Prostate gland (tissue), 2 donors: ENCODE results near the gene ADAM10. TPM values are rescaled to one million over a fixed set of nuclear protein-coding genes. Genes with fewer than 3 reads are reported as not detected.

ENCODE experiments used
- DNase-seq: peaks from one replicate; pipeline ENCODE4 v3.0.0-alpha.2; 2019; ENCODE audit warnings: low spot score
- H3K27ac ChIP-seq, 2 donors: fragments of 200-600 bp; sonication (generic); 2 replicates each; pipeline ENCODE4 v1.5.1; 2017 to 2019
- H3K27me3 ChIP-seq: fragments of 200-600 bp; sonication (generic); replicated peaks from 2 replicates; pipeline ENCODE4 v1.5.1; 2019; ENCODE audit not compliant: insufficient read depth
- H3K36me3 ChIP-seq, 2 donors: fragments of 200-600 bp; sonication (generic); 1 replicate in 1 of 2; 2 replicates in 1 of 2; pipeline versions ENCODE4 v1.5.1 to v1.8.1; 2017 to 2019
- H3K4me1 ChIP-seq: fragments of 200-600 bp; sonication (generic); replicated peaks from 2 replicates; pipeline ENCODE4 v1.5.1; 2019
- H3K4me3 ChIP-seq, 2 donors: fragments of 200-600 bp; sonication (generic); 2 replicates each; pipeline ENCODE4 v1.5.1; 2017 to 2019
- H3K9me3 ChIP-seq: fragments of 200-600 bp; sonication (generic); 2 replicates; pipeline ENCODE4 v1.5.1; 2017
- POLR2A ChIP-seq: fragments of 450-650 bp; IDR thresholded peaks from one replicate; pipeline ENCODE4 v1.6.1; 2016; ENCODE audit warnings: antibody characterized with exemption, mild to moderate bottlenecking
- POLR2AphosphoS5 ChIP-seq: sonication (generic); formaldehyde crosslinking; IDR thresholded peaks from one replicate; pipeline ENCODE4 v1.6.1; 2017; ENCODE audit warnings: antibody characterized with exemption
- WGBS: methylation state at CpG from one replicate; pipeline ENCODE4 v1.1.5; 2018; 5-methylcytosine and 5-hydroxymethylcytosine counted together
- intact Hi-C: fragments of 100-400 bp; cut with DNase I; formaldehyde crosslinking; loops from one replicate; pipeline ENCODE4 v1.14.2; 2022
- total RNA-seq, 2 donors: library from RNA; depleted of rRNA; stranded (reverse); fragments of >200 nt; gene quantifications; one replicate each; pipeline ENCODE4 v1.1.0, GENCODE V29; 2016
- TF ChIP-seq, protein P1 (sequence below), 4 experiments: fragments of 200-600 bp in 2 of 4; fragments of 450-650 bp in 2 of 4; sonication (generic) in 2 of 4; IDR thresholded peaks; 1 replicate in 3 of 4; 2 replicates in 1 of 4; pipeline ENCODE4 v1.5.1; 2016 to 2019; ENCODE audit warnings: antibody characterized with exemption in 4 of 4, mild to moderate bottlenecking in 2 of 4, moderate library complexity in 2 of 4

Gene ADAM10
- total RNA-seq, 2 donors from 2014 or later = 74.4 to 95.0 TPM

GRCh38 chr15:58760385-58761009, 11.0 kb upstream of the ADAM10 start:
- H3K36me3 ChIP-seq = no peaks in the 10 kb centered on the region
- no peak overlapping the region for H3K27ac ChIP-seq
- WGBS = 87% methylated on average over 7 of the region's 7 CpGs
- intact Hi-C loops = no loop called here
- TF ChIP-seq POLR2AphosphoS5 = no peak
- TF ChIP-seq, protein P1, sequence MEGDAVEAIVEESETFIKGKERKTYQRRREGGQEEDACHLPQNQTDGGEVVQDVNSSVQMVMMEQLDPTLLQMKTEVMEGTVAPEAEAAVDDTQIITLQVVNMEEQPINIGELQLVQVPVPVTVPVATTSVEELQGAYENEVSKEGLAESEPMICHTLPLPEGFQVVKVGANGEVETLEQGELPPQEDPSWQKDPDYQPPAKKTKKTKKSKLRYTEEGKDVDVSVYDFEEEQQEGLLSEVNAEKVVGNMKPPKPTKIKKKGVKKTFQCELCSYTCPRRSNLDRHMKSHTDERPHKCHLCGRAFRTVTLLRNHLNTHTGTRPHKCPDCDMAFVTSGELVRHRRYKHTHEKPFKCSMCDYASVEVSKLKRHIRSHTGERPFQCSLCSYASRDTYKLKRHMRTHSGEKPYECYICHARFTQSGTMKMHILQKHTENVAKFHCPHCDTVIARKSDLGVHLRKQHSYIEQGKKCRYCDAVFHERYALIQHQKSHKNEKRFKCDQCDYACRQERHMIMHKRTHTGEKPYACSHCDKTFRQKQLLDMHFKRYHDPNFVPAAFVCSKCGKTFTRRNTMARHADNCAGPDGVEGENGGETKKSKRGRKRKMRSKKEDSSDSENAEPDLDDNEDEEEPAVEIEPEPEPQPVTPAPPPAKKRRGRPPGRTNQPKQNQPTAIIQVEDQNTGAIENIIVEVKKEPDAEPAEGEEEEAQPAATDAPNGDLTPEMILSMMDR (IDR thresholded peaks at IDR 0.05) = no peak
- TF ChIP-seq POLR2A = no peak
- DNase-seq = no peak
- H3K9me3 ChIP-seq = no peaks in the 10 kb centered on the region
- no peak overlapping the region for H3K4me3 ChIP-seq
- H3K27me3 ChIP-seq = no peaks in the 10 kb centered on the region
- no peaks in the 10 kb centered on the region for H3K4me1 ChIP-seq

DNA sequence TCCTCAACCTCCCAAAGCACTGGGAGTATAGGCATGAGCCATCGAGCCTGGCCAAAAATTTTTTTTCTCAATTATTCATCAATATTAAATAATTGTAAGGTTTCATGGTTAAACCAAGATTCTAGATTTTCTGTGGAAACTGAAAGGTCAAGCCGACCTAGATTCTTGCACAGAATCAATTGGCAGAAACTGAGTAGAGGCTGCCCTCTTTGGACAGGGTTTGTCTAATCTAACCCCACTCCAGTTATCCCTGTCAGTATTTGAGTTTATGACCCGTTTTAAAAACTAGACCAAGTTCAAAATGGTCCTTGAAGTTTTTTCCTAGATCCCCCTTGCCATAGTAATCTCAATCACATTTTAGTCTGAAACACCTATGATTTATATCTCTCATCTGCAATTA, 8.6 kb upstream of the ADAM10 start:
- no peaks in the 10 kb centered on the region for H3K4me1 ChIP-seq
- H3K36me3 ChIP-seq = no peaks in the 10 kb centered on the region
- H3K4me3 ChIP-seq = no peak overlapping the region
- DNase-seq = no peak
- H3K9me3 ChIP-seq = no peaks in the 10 kb centered on the region
- H3K27ac ChIP-seq = no peak overlapping the region
- WGBS = 34% methylated on average over 3 of the region's 3 CpGs
- intact Hi-C loops = loop anchor here (5.0 kb wide), 1 partner anchor 531 kb away; no protein-coding TSS in a partner anchor
- no peaks in the 10 kb centered on the region for H3K27me3 ChIP-seq
- TF ChIP-seq POLR2AphosphoS5 = no peak
- TF ChIP-seq, protein P1 (IDR thresholded peaks at IDR 0.05) = peak in 2 of 4 experiments; percentile 8 to 20

DNA sequence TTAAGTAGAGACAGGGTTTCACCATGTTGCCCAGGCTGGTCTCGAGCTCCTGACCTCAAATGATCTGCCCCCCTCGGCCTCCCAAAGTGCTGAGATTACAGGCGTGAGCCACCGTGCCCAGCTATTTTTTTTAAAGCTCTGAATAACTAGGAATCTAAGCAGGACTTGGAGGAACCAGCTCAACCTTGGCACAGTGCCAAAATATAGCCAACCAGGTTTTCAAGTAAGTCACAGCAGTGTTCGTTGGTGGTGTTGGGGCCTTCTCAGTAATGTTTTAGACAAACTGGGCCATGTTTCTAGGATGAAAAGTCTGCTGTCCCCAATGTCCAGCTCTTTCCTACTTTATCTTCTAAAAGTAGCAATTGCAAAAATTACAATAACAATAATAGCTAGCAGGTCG, 6.4 kb upstream of the ADAM10 start:
- Histone ChIP-seq H3K27ac (no peak overlapping the region), H3K27me3 (no peaks in the 10 kb centered on the region), H3K36me3 (no peaks in the 10 kb centered on the region), H3K4me1 (no peaks in the 10 kb centered on the region), H3K4me3 (no peak overlapping the region), H3K9me3 (no peaks in the 10 kb centered on the region)
- intact Hi-C loops = loop anchor here (5.0 kb wide), 1 partner anchor 529 kb away; no protein-coding TSS in a partner anchor
- WGBS = 61% methylated on average over 6 of the region's 6 CpGs
- DNase-seq = no peak
- no peak for TF ChIP-seq POLR2A
- TF ChIP-seq POLR2AphosphoS5 = no peak
- TF ChIP-seq, protein P1 (IDR thresholded peaks at IDR 0.05) = no peak

DNA sequence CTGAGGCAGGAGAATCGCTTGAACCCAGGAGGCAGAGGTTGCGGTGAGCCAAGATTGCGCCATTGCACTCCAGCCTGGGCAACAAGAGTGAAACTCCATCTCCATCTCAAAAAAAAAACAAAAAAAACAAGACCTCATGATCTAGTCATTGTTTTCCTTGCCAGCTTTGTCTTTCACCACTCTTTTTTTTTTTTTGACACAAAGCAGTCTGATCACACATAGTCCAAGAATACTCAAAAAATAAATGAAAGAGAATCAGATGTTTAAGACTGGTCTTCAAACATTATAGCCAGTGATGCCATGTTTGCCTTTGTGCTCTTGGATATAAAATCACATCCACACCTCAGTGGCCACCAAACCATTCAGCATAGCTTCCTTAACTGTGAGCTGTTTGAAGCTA, 5.8 kb upstream of the ADAM10 start:
- Histone ChIP-seq H3K4me3 (no peak overlapping the region), H3K4me1 (no peaks in the 10 kb centered on the region), H3K27ac (no peak overlapping the region), H3K27me3 (no peaks in the 10 kb centered on the region), H3K9me3 (no peaks in the 10 kb centered on the region), H3K36me3 (no peaks in the 10 kb centered on the region)
- WGBS = 91% methylated on average over 3 of the region's 3 CpGs
- DNase-seq = no peak
- TF ChIP-seq POLR2A = no peak
- TF ChIP-seq POLR2AphosphoS5 = no peak
- TF ChIP-seq, protein P1 (IDR thresholded peaks at IDR 0.05) = no peak
- intact Hi-C loops = loop anchor here (5.0 kb wide), 1 partner anchor 528 kb away; no protein-coding TSS in a partner anchor

GRCh38 chr15:58752716-58753115, 3.2 kb upstream of the ADAM10 start:
- intact Hi-C loops = no loop called here
- Histone ChIP-seq H3K27me3 (no peaks in the 10 kb centered on the region), H3K9me3 (no peaks in the 10 kb centered on the region), H3K4me3 (no peak overlapping the region), H3K4me1 (no peaks in the 10 kb centered on the region), H3K27ac (no peak overlapping the region), H3K36me3 (no peaks in the 10 kb centered on the region)
- WGBS = 79% methylated on average over 3 of the region's 3 CpGs
- no peak for DNase-seq
- TF ChIP-seq POLR2A = no peak
- TF ChIP-seq, protein P1 (IDR thresholded peaks at IDR 0.05) = no peak
- TF ChIP-seq POLR2AphosphoS5 = no peak
